NCI-H2171 treated with DMSO at 0.1 percent for 48 hours (cell line): ENCODE data around the gene JAML.
A peak's percentile ranks its signal among the peaks of the same experiment; 100 is the strongest.

Experiments used
- DNase-seq: peaks from one replicate; lab custom pipeline; 2025; lab: John Stamatoyannopoulos, UW

The JAML gene

DNA sequence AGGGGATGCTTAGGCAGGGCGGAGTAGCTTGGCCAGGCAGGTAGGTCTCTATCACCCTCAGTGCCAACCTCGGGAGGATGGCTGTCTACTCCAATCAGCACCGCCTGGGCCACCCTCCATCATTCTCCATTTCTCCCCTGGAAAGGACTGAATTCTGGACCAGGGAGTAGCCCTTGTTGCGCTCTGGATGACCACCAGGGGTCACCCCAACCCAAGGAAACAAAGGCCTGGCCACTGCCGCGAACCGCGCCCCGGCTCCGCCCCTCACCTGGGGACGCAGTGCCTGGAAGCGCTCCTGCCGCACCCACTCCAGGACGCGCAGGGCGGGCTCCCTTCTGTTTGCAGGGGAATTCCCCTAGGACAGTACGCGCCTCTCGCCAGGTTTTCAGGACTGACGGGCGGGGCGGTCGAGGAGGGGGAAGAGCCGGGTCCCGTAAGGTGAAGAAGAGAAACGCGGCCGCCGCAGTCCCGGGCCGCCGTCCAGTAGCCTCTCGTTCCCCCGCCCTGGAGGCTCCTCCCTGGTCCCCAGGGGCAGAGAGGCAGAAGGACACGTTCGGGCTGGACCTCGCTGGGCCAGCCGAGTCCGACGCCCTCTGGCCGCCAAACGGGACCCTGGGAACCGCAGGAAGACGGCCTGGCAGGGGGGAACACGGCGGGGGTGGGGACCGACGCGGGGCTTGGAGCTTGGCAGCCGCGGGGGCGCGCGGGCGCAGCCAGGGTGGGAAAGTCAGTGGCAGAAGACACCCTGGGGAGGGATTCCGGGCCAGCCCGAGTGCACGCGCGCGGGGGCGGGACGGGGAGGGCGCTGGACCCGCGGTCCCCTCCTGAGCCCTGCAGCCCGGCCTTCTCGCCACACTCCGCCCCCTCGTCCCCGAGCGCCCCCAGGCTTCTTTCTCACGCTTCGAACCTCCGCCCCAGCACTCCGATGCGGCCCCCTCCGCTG, 79.3 kb downstream of the JAML start:
- peak; percentile 88 for DNase-seq

DNA sequence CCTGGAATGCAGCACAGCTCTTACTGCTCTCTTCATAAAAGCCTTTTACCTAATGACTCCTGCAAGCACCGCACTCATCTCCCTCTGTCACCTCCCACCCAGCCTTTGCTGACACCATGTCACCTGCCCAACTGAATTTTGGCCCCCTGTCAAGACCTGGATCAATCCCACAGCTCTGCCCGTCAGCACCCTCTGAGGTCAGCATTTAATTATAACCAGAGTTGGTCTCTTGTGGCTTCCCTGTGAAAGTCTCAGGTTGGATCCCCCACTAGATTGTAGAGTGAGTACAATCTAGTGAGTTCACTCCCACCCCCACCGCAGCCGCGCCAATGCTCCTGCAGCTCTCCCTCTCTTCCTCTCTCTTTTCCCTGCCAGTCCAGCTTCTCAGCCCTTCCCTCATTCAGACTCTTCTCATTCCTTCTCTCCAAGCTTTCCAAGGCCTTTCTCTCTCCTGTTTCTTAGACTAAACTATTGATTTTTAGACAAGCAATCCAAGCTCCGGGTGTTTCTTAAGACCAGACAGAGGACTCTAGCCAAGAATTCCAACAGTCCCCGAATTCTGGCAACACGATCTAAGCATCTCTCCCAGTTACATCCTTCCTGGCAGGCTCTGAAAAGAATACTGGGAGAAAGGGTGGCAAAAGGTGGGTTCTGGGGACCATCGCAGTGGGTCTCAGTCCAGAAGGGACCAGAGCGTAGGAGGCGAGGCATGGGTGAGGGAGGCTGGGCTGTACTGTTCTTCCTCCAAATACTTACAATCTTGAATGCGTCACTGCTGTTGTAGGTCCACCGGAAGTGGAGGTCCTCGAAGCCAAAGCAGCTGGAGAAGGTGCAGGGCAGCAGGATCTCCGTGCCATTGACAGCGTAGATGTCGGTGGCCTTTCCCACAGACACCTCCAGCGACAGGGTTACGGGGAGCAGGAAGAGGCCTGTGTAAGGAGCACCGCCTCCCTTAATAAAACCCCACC, 80.2 kb downstream of the JAML start:
- DNase-seq = no peak
